ENCODE results near the gene ARHGAP27.
A peak's percentile ranks its signal among the peaks of the same experiment; 100 is the strongest.
"Not testable (repeated sequence)": the region's sequence is repeated elsewhere in the genome, so short reads cannot be mapped to it uniquely, and the experiment has no call there.

ARHGAP27 gene

DNA sequence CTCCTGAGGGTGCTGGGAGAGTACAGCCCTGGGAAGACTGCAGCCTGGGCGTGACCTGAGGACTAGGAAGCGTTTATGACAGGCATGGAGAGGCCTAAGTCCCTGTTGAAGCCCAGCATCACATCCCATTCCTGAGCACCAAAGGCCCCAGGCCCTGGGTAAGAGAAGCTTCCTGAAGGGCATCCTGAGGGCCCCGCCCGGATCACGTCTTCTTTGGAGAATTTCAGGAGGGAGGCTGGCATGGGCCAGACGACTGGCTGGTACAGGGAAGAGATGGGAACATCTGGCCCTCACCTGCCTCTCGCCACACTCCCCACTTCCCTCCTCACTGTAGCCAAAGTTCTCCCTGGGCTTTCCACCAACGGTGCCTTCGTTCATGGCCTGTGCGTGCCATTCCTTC is 11.6 kb upstream of the ARHGAP27 start:
- H3K27ac ChIP-seq; H3K27me3 ChIP-seq; intact Hi-C loops (cut with DNase I; ENCODE audit: low total_unique reads); H3K4me1 ChIP-seq; H3K4me3 ChIP-seq; H3K9me3 ChIP-seq: not testable (repeated sequence)
- DNase-seq = peak in 1 of 2 donors; percentile 53
- H3K36me3 ChIP-seq = peaks cover 41 to 63% (median 55%) of the 10 kb centered on the region in 3 donors

- intact Hi-C loops (cut with DNase I; ENCODE audit: low total_unique reads); H3K27me3 ChIP-seq; H3K9me3 ChIP-seq; H3K27ac ChIP-seq; H3K4me3 ChIP-seq; H3K4me1 ChIP-seq: not testable (repeated sequence)
- H3K36me3 ChIP-seq = peaks cover 48 to 65% (median 56%) of the 10 kb centered on the region in 3 donors
- DNase-seq = peak in 1 of 2 donors; percentile 38
Observed at GRCh38 chr17:45443371-45444260, 10.9 kb upstream of the ARHGAP27 start.

- Histone ChIP-seq H3K4me3 (no peak overlapping the region), H3K27me3 (no peaks in the 10 kb centered on the region), H3K36me3 (peaks cover 48 to 74% (median 58%) of the 10 kb centered on the region in 3 donors), H3K27ac (no peak overlapping the region), H3K4me1 (no peaks in the 10 kb centered on the region), H3K9me3 (no peaks in the 10 kb centered on the region)
- peak in 1 of 2 donors; percentile 63 for DNase-seq
- TF ChIP-seq CTCF (IDR thresholded peaks at IDR 0.05) = no peak
- intact Hi-C loops (cut with DNase I; ENCODE audit: low total_unique reads) = no loop called here
Observed at GRCh38 chr17:45441526-45442310, 9.0 kb upstream of the ARHGAP27 start.

- H3K4me3 ChIP-seq; H3K27me3 ChIP-seq; H3K9me3 ChIP-seq; DNase-seq; H3K27ac ChIP-seq; H3K4me1 ChIP-seq; intact Hi-C loops (cut with DNase I; ENCODE audit: low total_unique reads): not testable (repeated sequence)
- H3K36me3 ChIP-seq = peaks cover 49 to 78% (median 62%) of the 10 kb centered on the region in 3 donors
Observed at GRCh38 chr17:45440839-45441515, 8.3 kb upstream of the ARHGAP27 start.

GRCh38 chr17:45440161-45440778 is 7.6 kb upstream of the ARHGAP27 start:
- H3K27ac ChIP-seq = no peak overlapping the region
- H3K4me1 ChIP-seq = no peaks in the 10 kb centered on the region
- TF ChIP-seq CTCF (IDR thresholded peaks at IDR 0.05) = no peak
- DNase-seq = peak in 1 of 2 donors; percentile 44
- intact Hi-C loops (cut with DNase I; ENCODE audit: low total_unique reads) = no loop called here
- H3K4me3 ChIP-seq = no peak overlapping the region
- H3K27me3 ChIP-seq = no peaks in the 10 kb centered on the region
- peaks cover 49 to 78% (median 64%) of the 10 kb centered on the region in 3 donors for H3K36me3 ChIP-seq
- H3K9me3 ChIP-seq = no peaks in the 10 kb centered on the region

GRCh38 chr17:45438931-45439610 is 6.4 kb upstream of the ARHGAP27 start:
- Histone ChIP-seq H3K27me3 (no peaks in the 10 kb centered on the region), H3K36me3 (peaks cover 45 to 78% (median 61%) of the 10 kb centered on the region in 3 donors), H3K27ac (no peak overlapping the region), H3K4me1 (no peaks in the 10 kb centered on the region), H3K4me3 (no peak overlapping the region), H3K9me3 (no peaks in the 10 kb centered on the region)
- intact Hi-C loops (cut with DNase I; ENCODE audit: low total_unique reads) = no loop called here
- TF ChIP-seq CTCF (IDR thresholded peaks at IDR 0.05) = no peak
- DNase-seq = no peak

Measured in tibial artery (tissue), 4 donors.